GM12873 (cell line): ENCODE results near the gene CACNA1I.
A peak's percentile ranks its signal among the peaks of the same experiment; 100 is the strongest.

Experiments used
- CTCF ChIP-seq: IDR thresholded peaks from 2 replicates; pipeline ENCODE4 v1.5.1; 2012; ENCODE audit warnings: low read depth, mild to moderate bottlenecking, moderate library complexity, low read length, control low read depth; ENCODE audit not compliant: insufficient read depth; ENCODE audit errors: missing control alignments

CACNA1I gene

GRCh38 chr22:39534092-39534506 lies 36.5 kb upstream of the CACNA1I start:
- TF ChIP-seq CTCF = no peak

GRCh38 chr22:39534591-39535356 lies 35.8 kb upstream of the CACNA1I start:
- peak; percentile 81 for TF ChIP-seq CTCF

- no peak for TF ChIP-seq CTCF
These were observed 35.2 kb upstream of the CACNA1I start for GRCh38 chr22:39535357-39535725.

- no peak for TF ChIP-seq CTCF
These were observed 34.6 kb upstream of the CACNA1I start for GRCh38 chr22:39535831-39536449.

- TF ChIP-seq CTCF = no peak
These were observed 33.8 kb upstream of the CACNA1I start for GRCh38 chr22:39536711-39537110.

GRCh38 chr22:39537975-39538374 lies 32.6 kb upstream of the CACNA1I start:
- no peak for TF ChIP-seq CTCF

- peak; percentile 55 for TF ChIP-seq CTCF
These were observed 27.5 kb upstream of the CACNA1I start for GRCh38 chr22:39543095-39543494.
